ENCODE data around the gene EHMT1.

GRCh38 chr9:137832830-137833590 is 214.2 kb downstream of the EHMT1 start:
- TF ChIP-seq CTCF (IDR thresholded peaks at IDR 0.05; ENCODE audit: low read length) (no peak), EZH2 (IDR thresholded peaks at IDR 0.05; ENCODE audit: borderline replicate concordance, low read length) (no peak)

Data from OCI-LY1 (cell line).